Measurements from ENCODE around the gene MAPRE2.

GRCh38 chr18:35026407-35027061 lies 14.7 kb upstream of the MAPRE2 start:
- TF ChIP-seq POLR2AphosphoS5 (IDR thresholded peaks at IDR 0.05): no peak
- no peak for TF ChIP-seq POLR2A (IDR thresholded peaks at IDR 0.05)
- peak in 1 of 6 experiments; percentile 7 for TF ChIP-seq CTCF (IDR thresholded peaks at IDR 0.05)
- TF ChIP-seq EP300 (IDR thresholded peaks at IDR 0.05): no peak

Measured in upper lobe of left lung (tissue), 4 donors.